22Rv1 (cell line): ENCODE data around the gene INTS12.

Experiments
- H3K27ac ChIP-seq: fragments of 450-650 bp; 2 replicates; pipeline ENCODE4 v1.5.1; 2017
- CTCF ChIP-seq: fragments of 450-650 bp; IDR thresholded peaks from 2 replicates; pipeline ENCODE4 v1.5.1; 2017; ENCODE audit warnings: mild to moderate bottlenecking
- ZFX ChIP-seq: fragments of 450-650 bp; IDR thresholded peaks from 2 replicates; pipeline ENCODE4 v1.6.1; 2017; ENCODE audit warnings: antibody characterized with exemption, borderline replicate concordance

Gene INTS12

DNA sequence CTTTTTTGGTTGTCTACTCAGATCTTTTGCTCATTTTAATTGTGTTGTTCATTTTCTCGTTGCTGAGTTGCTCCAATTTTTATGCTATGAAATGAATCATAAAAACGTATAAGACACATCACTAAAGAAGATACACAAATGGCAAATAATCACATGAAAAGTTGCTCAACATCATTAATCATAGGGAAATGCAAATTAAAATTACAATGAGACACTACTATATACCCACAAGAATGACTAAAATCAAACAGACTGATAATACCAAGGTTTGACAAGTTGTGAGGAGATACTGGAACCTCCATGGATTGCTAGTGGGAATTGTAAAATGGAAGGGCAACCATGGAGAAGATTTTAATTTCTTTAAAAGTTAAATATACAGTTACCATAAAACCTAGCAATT is 17.1 kb upstream of the INTS12 start:
- no peak for TF ChIP-seq ZFX
- TF ChIP-seq CTCF: no peak
- no peak overlapping the region for H3K27ac ChIP-seq

DNA sequence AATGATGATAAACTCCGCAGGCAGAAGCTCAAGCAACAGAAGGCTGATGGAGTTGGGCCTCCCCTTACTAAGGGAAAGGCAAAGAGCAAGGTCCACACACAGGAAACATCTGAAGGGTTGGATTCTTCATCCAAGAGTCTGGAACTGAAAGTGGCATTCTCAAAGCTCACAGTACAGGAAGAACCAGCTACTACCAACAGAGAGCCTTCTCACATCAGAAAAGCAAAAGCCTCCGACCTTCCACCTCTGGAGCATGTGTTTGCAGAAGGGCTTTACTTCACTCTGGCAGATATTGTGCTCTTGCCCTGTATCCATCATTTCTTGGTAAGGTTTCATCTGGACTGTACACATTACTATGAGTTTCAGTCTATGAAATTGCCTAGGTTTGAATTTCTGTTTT is 10.7 kb upstream of the INTS12 start:
- TF ChIP-seq CTCF: no peak
- TF ChIP-seq ZFX: no peak

DNA sequence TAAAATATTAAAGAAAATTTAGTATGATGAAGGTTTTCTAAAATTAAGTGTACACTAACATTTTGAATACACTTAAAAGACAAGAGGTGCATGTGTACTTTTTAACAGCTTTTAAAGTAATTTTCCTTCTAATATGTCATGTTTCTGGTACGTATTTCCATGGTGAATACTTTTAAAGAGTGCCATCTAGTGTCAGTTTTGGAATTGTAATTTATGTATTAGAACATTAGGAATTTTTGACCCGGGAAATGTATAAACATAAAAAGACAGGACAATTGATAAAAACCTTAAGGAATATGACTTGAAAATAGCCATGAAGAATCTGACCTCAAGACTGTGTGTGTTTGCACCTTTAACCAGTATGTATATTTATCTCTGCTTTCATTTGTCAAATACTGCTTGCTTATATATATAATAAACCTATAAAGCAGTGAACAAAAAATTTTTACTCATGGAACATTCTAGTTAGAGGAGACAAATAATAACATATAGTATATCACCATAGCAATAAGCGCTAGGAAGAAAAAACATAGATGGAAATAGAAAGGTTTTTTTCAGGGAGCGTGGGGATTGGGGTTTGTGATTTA is 7.3 kb upstream of the INTS12 start:
- TF ChIP-seq ZFX (no peak), CTCF (peak; percentile 75)
- no peak overlapping the region for H3K27ac ChIP-seq

More for the DNA sequence above, 10.7 kb upstream of the INTS12 start:
- no peak overlapping the region for H3K27ac ChIP-seq

- no peak overlapping the region for H3K27ac ChIP-seq
- TF ChIP-seq CTCF: no peak
- TF ChIP-seq ZFX: no peak
These were observed 6.4 kb upstream of the INTS12 start for GRCh38 chr4:105714932-105715331.

- H3K27ac ChIP-seq: peak overlapping the region; percentile 48
- TF ChIP-seq CTCF (no peak), ZFX (no peak)
These were observed 5.6 kb upstream of the INTS12 start for GRCh38 chr4:105714071-105714521.

GRCh38 chr4:105712766-105713165 is 4.3 kb upstream of the INTS12 start:
- no peak overlapping the region for H3K27ac ChIP-seq
- no peak for TF ChIP-seq ZFX
- TF ChIP-seq CTCF: no peak

DNA sequence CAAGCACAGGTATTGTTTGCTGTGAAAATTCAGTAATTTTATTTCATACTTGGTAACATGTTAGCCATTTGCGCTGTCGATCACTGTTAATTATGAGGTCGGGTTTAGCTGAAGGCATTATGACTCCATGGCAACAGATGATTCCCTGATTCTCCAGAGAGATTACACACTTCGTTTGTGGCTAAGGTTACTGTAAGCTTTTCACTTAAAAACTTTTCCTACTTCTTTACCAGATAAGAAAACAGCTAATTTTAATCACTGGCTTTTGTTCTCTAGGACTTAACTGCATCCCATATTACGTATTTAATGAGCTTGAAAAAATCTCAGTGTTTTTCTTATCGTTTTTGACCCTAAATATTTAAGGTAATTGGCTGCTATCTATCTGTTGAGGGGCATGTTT is 2.2 kb upstream of the INTS12 start:
- TF ChIP-seq CTCF: no peak
- no peak for TF ChIP-seq ZFX
- H3K27ac ChIP-seq: no peak overlapping the region
